Retinal pigment epithelial cell (primary cell): ENCODE results near the gene SGK2.

Experiments
- DNase-seq: peaks from one replicate; pipeline ENCODE4 v3.0.0-alpha.2; 2010; ENCODE audit warnings: low read depth
- H3K4me3 ChIP-seq: 2 replicates; pipeline ENCODE4 v1.5.1; 2011; ENCODE audit warnings: mild to moderate bottlenecking, low read length, control low read depth, moderate library complexity
- TF ChIP-seq, protein P1 (sequence below): conservative IDR thresholded peaks from 2 replicates; pipeline ENCODE4 v1.5.1; 2011; ENCODE audit warnings: low read depth, low read length, control low read depth, inconsistent platforms

SGK2 gene

GRCh38 chr20:43540673-43541060 is 18.2 kb upstream of the SGK2 start:
- no peak overlapping the region for H3K4me3 ChIP-seq
- DNase-seq: no peak
- TF ChIP-seq, protein P1, sequence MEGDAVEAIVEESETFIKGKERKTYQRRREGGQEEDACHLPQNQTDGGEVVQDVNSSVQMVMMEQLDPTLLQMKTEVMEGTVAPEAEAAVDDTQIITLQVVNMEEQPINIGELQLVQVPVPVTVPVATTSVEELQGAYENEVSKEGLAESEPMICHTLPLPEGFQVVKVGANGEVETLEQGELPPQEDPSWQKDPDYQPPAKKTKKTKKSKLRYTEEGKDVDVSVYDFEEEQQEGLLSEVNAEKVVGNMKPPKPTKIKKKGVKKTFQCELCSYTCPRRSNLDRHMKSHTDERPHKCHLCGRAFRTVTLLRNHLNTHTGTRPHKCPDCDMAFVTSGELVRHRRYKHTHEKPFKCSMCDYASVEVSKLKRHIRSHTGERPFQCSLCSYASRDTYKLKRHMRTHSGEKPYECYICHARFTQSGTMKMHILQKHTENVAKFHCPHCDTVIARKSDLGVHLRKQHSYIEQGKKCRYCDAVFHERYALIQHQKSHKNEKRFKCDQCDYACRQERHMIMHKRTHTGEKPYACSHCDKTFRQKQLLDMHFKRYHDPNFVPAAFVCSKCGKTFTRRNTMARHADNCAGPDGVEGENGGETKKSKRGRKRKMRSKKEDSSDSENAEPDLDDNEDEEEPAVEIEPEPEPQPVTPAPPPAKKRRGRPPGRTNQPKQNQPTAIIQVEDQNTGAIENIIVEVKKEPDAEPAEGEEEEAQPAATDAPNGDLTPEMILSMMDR: no peak

- H3K4me3 ChIP-seq: no peak overlapping the region
- TF ChIP-seq, protein P1: no peak
- DNase-seq: no peak
Measured at GRCh38 chr20:43541214-43541613, 17.6 kb upstream of the SGK2 start.

- TF ChIP-seq, protein P1: no peak
- no peak for DNase-seq
- no peak overlapping the region for H3K4me3 ChIP-seq
Measured at GRCh38 chr20:43542161-43542560, 16.7 kb upstream of the SGK2 start.

- H3K4me3 ChIP-seq: no peak overlapping the region
- TF ChIP-seq, protein P1: no peak
- no peak for DNase-seq
Measured at GRCh38 chr20:43542674-43543073, 16.2 kb upstream of the SGK2 start.

- TF ChIP-seq, protein P1: no peak
- H3K4me3 ChIP-seq: no peak overlapping the region
- DNase-seq: no peak
Measured at GRCh38 chr20:43543138-43543537, 15.7 kb upstream of the SGK2 start.

- TF ChIP-seq, protein P1: no peak
- DNase-seq: no peak
- no peak overlapping the region for H3K4me3 ChIP-seq
Measured at GRCh38 chr20:43544501-43544900, 14.3 kb upstream of the SGK2 start.

DNA sequence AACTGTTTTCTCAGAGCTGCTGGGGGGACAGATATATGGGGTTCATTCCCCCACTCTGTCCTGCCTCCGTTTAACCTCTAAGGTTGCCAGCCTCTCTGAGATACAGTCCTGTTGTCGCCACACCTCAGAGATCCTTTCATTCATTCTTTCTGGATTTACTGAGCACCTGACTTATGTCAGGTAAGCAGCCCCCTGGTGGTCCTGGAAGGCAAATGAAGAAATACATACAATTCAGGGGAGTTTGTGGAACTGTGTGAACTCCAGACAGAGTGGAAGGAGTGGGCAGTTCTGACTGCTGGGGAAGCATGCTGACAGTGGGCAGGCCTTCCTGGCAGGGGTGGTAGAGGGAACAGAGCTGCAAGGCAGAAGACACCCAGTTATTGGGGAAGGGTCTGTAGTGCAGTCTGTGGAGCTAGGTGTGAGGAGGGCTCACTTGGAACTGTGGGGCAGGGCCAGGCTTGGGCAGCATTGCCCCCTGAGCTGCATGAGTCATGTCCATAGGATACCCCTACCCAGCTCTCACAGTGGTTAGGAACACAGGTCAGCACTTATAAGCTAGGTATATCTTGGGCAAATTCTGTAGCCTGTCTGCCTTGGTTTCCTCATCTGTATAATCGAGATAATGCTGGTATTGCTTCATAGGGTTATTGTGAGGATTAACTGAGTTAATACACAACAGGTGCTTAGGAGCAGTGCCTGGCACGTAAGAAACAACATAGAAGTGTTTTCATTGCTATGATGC is 12.8 kb upstream of the SGK2 start:
- TF ChIP-seq, protein P1: no peak
- no peak overlapping the region for H3K4me3 ChIP-seq
- DNase-seq: no peak
